Colonic mucosa (tissue), 4 donors: ENCODE results near the gene DISC1. TPM values are rescaled to one million over a fixed set of nuclear protein-coding genes. Genes with fewer than 3 reads are reported as not detected.

Experiments used
- DNase-seq: peaks from one replicate; pipeline ENCODE4 v3.0.0-alpha.2; 2020
- H3K27ac ChIP-seq: fragments of 200-600 bp; one replicate; pipeline ENCODE4 v1.8.0; 2021
- H3K27me3 ChIP-seq: fragments of 200-600 bp; one replicate; pipeline ENCODE4 v1.8.0; 2021
- H3K36me3 ChIP-seq: fragments of 200-600 bp; one replicate; pipeline ENCODE4 v1.8.0; 2021
- H3K4me1 ChIP-seq: fragments of 200-600 bp; one replicate; pipeline ENCODE4 v1.8.0; 2021; ENCODE audit warnings: mild to moderate bottlenecking
- H3K4me3 ChIP-seq: fragments of 200-600 bp; one replicate; pipeline ENCODE4 v1.8.0; 2021
- H3K9ac ChIP-seq, 2 donors: one replicate each; pipeline ENCODE4 v1.7.0; 2013; ENCODE audit warnings: control low read depth in 2 of 2, low read depth in 2 of 2, low read length in 2 of 2
- H3K9me3 ChIP-seq: fragments of 200-600 bp; one replicate; pipeline ENCODE4 v1.8.0; 2021
- intact Hi-C: fragments of 100-400 bp; cut with DNase I; formaldehyde crosslinking; loops from one replicate; pipeline ENCODE4 v1.14.1; 2022
- total RNA-seq, 2 donors: library from RNA; stranded (reverse); fragmentation: NEBNext Ultra II Directional in 1 of 2; extraction: Animal tissue kit (Norgen Biotek cat#: 25700) in 1 of 2; gene quantifications; one replicate each; pipeline ENCODE4 v1.2.1, GENCODE V29; 2021
- TF ChIP-seq, protein P1 (sequence below): fragments of 200-600 bp; IDR thresholded peaks from one replicate; pipeline ENCODE4 v1.8.0; 2022; ENCODE audit warnings: antibody characterized with exemption, mild to moderate bottlenecking
- donor health status: healthy.
- donor health status: DM: no; HTN: no; CAD: no.
- donor health status: DM: no; HTN: no; CAD: no.

The DISC1 gene
- total RNA-seq, 2 donors from 2014 or later = 3.4 to 5.3 TPM

GRCh38 chr1:232017759-232018158, 391.2 kb downstream of the DISC1 start:
- H3K27ac ChIP-seq = no peak overlapping the region
- H3K9ac ChIP-seq = no peak overlapping the region
- DNase-seq = no peak
- no peaks in the 10 kb centered on the region for H3K36me3 ChIP-seq
- TF ChIP-seq, protein P1, sequence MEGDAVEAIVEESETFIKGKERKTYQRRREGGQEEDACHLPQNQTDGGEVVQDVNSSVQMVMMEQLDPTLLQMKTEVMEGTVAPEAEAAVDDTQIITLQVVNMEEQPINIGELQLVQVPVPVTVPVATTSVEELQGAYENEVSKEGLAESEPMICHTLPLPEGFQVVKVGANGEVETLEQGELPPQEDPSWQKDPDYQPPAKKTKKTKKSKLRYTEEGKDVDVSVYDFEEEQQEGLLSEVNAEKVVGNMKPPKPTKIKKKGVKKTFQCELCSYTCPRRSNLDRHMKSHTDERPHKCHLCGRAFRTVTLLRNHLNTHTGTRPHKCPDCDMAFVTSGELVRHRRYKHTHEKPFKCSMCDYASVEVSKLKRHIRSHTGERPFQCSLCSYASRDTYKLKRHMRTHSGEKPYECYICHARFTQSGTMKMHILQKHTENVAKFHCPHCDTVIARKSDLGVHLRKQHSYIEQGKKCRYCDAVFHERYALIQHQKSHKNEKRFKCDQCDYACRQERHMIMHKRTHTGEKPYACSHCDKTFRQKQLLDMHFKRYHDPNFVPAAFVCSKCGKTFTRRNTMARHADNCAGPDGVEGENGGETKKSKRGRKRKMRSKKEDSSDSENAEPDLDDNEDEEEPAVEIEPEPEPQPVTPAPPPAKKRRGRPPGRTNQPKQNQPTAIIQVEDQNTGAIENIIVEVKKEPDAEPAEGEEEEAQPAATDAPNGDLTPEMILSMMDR = no peak
- intact Hi-C loops = no loop called here
- H3K27me3 ChIP-seq = no peaks in the 10 kb centered on the region
- no peak overlapping the region for H3K4me3 ChIP-seq
- no peaks in the 10 kb centered on the region for H3K9me3 ChIP-seq
- peaks cover 7% of the 10 kb centered on the region for H3K4me1 ChIP-seq

DNA sequence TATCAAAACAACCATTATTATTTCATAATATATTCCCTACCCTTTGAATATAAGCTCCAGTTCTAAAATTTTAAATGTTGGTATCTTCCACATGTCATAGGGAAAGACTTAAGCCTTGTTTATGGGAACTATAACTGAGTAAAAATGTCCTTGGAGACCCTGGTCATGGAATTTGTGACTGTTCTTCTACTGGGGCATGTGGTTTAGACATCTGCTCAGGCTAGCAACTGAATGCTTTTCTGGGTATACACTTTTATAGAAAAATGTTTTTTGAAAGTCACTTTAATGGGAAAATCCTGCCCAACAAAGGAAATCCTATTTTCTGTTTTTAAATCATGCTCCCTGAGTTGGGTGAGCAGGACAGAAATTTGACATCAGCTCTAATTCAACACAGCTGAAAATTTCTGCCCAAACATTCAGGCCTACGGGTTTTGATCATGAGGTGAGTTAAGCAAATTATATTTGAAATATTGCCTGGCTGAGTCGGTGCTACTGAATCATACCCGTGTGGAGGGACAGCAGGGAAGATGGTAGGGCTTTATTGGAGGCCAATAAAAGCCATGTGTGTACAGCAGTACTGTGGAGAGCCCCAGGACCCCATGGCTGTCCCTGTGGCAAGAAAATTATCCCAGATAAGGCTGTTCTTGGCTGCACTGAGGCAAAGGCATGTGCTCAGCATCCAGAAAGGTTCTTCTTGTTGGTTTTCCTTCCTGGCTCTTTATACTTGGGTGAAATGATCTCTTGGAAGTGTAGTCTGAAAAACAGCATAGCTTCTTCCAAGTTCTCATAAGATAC, 391.8 kb downstream of the DISC1 start:
- H3K4me3 ChIP-seq = no peak overlapping the region
- H3K27me3 ChIP-seq = no peaks in the 10 kb centered on the region
- DNase-seq = no peak
- TF ChIP-seq, protein P1 = no peak
- intact Hi-C loops = no loop called here
- no peak overlapping the region for H3K27ac ChIP-seq
- no peaks in the 10 kb centered on the region for H3K36me3 ChIP-seq
- H3K9ac ChIP-seq = no peak overlapping the region
- H3K9me3 ChIP-seq = no peaks in the 10 kb centered on the region
- peaks cover 2% of the 10 kb centered on the region for H3K4me1 ChIP-seq

DNA sequence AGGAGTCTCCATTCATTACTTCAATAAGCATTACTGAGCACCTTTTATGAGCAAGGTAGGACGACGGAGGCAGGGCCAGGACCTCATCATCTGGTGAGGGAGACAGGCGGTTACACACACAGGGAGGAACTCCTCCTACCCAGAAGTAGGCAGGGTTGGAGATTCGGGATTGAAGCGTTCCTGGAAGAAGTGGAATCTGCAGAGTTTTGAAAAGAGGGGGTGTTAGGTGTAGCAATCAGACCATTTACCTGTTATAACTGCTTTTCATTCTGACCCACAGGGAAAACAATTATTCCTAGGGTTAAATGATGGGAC, 392.4 kb downstream of the DISC1 start:
- H3K4me3 ChIP-seq = no peak overlapping the region
- no peak overlapping the region for H3K27ac ChIP-seq
- no peaks in the 10 kb centered on the region for H3K36me3 ChIP-seq
- no peak for DNase-seq
- intact Hi-C loops = no loop called here
- no peak overlapping the region for H3K9ac ChIP-seq
- H3K27me3 ChIP-seq = no peaks in the 10 kb centered on the region
- no peaks in the 10 kb centered on the region for H3K9me3 ChIP-seq
- H3K4me1 ChIP-seq = no peaks in the 10 kb centered on the region
- TF ChIP-seq, protein P1 = no peak

- intact Hi-C loops = no loop called here
- no peak for DNase-seq
- no peaks in the 10 kb centered on the region for H3K27me3 ChIP-seq
- H3K9me3 ChIP-seq = no peaks in the 10 kb centered on the region
- H3K9ac ChIP-seq = no peak overlapping the region
- TF ChIP-seq, protein P1 = no peak
- H3K4me3 ChIP-seq = no peak overlapping the region
- no peaks in the 10 kb centered on the region for H3K36me3 ChIP-seq
- no peak overlapping the region for H3K27ac ChIP-seq
- no peaks in the 10 kb centered on the region for H3K4me1 ChIP-seq
Measured at GRCh38 chr1:232020352-232020751, 393.8 kb downstream of the DISC1 start.

DNA sequence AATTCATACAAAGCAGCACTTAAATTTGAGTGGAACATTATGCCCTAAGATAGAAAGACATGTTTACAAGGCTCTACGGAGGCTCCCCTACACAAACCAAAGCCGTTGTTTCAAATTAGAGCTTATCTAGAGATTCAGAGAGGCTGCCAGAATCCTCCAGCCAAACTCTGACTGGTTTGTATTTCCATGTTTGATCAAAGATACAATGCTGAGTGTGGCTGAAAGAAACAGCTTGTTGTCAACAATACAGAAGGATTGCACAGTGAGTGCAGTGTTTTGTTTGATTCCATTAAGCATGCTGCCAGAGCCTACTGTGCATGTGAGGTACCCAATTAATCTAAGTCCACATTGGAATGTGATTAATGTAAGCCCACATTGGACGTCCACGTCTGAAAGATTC, 402.7 kb downstream of the DISC1 start:
- TF ChIP-seq, protein P1 = no peak
- H3K27ac ChIP-seq = no peak overlapping the region
- no peaks in the 10 kb centered on the region for H3K4me1 ChIP-seq
- intact Hi-C loops = no loop called here
- H3K9me3 ChIP-seq = no peaks in the 10 kb centered on the region
- H3K4me3 ChIP-seq = no peak overlapping the region
- H3K36me3 ChIP-seq = no peaks in the 10 kb centered on the region
- H3K27me3 ChIP-seq = no peaks in the 10 kb centered on the region
- no peak overlapping the region for H3K9ac ChIP-seq
- DNase-seq = no peak
